HepG2 (cell line): ENCODE measurements around the gene ANXA9. TPM values are rescaled to one million over a fixed set of nuclear protein-coding genes. Genes with fewer than 3 reads are reported as not detected.

ENCODE experiments used
- FOXC1 ChIP-seq: sonication (generic); formaldehyde crosslinking; IDR thresholded peaks from 2 replicates; pipeline ENCODE4 v1.8.0; 2022; ENCODE audit warnings: mild to moderate bottlenecking, missing genetic modification reagents, borderline replicate concordance
- LCORL ChIP-seq, 2 experiments: fragments of 450-650 bp in 1 of 2; sonication (generic) in 1 of 2; formaldehyde crosslinking in 1 of 2; IDR thresholded peaks; 2 replicates each; pipeline versions ENCODE4 v1.5.0 to v1.6.1; 2017 to 2020; ENCODE audit warnings: antibody characterized with exemption in 1 of 2, missing genetic modification reagents in 1 of 2
- MEF2D ChIP-seq: sonication (generic); formaldehyde crosslinking; IDR thresholded peaks from 2 replicates; pipeline ENCODE4 v1.5.1; 2020; ENCODE audit warnings: mild to moderate bottlenecking, missing genetic modification reagents
- NR0B2 ChIP-seq: sonication (generic); formaldehyde crosslinking; IDR thresholded peaks from 2 replicates; pipeline ENCODE4 v1.4.0; 2020; ENCODE audit warnings: mild to moderate bottlenecking, missing genetic modification reagents
- SKI ChIP-seq: fragments of 450-650 bp; IDR thresholded peaks from one replicate; pipeline ENCODE4 v1.6.1; 2018; ENCODE audit warnings: mild to moderate bottlenecking; ENCODE audit not compliant: partially characterized antibody
- ZFP62 ChIP-seq: sonication (generic); formaldehyde crosslinking; IDR thresholded peaks from 2 replicates; pipeline ENCODE4 v1.4.0; 2020; ENCODE audit warnings: missing genetic modification reagents
- ZNF296 ChIP-seq: sonication (generic); formaldehyde crosslinking; conservative IDR thresholded peaks from 2 replicates; pipeline ENCODE4 v1.5.0; 2020; ENCODE audit warnings: mild to moderate bottlenecking, missing genetic modification reagents
- polyA plus RNA-seq, 8 experiments: library from polyadenylated mRNA; depleted of rRNA in 3 of 8; stranded (reverse) in 7 of 8; unstranded in 1 of 8; fragments of >200 nt; fragmentation: Illumina TruSeq in 4 of 8; extraction: Trizol in 4 of 8; gene quantifications; 2 replicates each; pipeline versions ENCODE4 v1.2.1 to v1.2.3, GENCODE V29; 2011 to 2016; ENCODE audit warnings: low read depth in 4 of 8, missing spikeins in 1 of 8, mixed read lengths in 1 of 8; ENCODE audit not compliant: insufficient read depth in 1 of 8
- total RNA-seq, 5 experiments: library from RNA; depleted of rRNA; stranded (reverse); fragments of >200 nt; fragmentation: Illumina TruSeq; extraction: Trizol; gene quantifications; 2 replicates each; pipeline ENCODE4 v1.2.3, GENCODE V29; 2016; ENCODE audit warnings: low read depth in 1 of 5
- TF ChIP-seq, protein P1 (sequence below): sonication (generic); formaldehyde crosslinking; IDR thresholded peaks from 2 replicates; pipeline ENCODE4 v1.5.0; 2020; ENCODE audit warnings: mild to moderate bottlenecking, missing genetic modification reagents, borderline replicate concordance
- TF ChIP-seq, protein P2 (sequence below): sonication (generic); formaldehyde crosslinking; IDR thresholded peaks from 2 replicates; pipeline ENCODE4 v1.4.0; 2020; ENCODE audit warnings: missing genetic modification reagents; ENCODE audit errors: not compliant biosample characterization
- TF ChIP-seq, protein P3 (sequence below): sonication (generic); formaldehyde crosslinking; IDR thresholded peaks from 2 replicates; pipeline ENCODE4 v1.8.1; 2023; ENCODE audit warnings: mild to moderate bottlenecking, moderate library complexity, missing genetic modification reagents

Gene ANXA9
- total and polyA plus RNA-seq, 2 of the 13 experiments (the other 11 are each of a cell fraction or from before 2014, with no cell fraction given): 13.3 to 23.9 TPM

- TF ChIP-seq, protein P1, sequence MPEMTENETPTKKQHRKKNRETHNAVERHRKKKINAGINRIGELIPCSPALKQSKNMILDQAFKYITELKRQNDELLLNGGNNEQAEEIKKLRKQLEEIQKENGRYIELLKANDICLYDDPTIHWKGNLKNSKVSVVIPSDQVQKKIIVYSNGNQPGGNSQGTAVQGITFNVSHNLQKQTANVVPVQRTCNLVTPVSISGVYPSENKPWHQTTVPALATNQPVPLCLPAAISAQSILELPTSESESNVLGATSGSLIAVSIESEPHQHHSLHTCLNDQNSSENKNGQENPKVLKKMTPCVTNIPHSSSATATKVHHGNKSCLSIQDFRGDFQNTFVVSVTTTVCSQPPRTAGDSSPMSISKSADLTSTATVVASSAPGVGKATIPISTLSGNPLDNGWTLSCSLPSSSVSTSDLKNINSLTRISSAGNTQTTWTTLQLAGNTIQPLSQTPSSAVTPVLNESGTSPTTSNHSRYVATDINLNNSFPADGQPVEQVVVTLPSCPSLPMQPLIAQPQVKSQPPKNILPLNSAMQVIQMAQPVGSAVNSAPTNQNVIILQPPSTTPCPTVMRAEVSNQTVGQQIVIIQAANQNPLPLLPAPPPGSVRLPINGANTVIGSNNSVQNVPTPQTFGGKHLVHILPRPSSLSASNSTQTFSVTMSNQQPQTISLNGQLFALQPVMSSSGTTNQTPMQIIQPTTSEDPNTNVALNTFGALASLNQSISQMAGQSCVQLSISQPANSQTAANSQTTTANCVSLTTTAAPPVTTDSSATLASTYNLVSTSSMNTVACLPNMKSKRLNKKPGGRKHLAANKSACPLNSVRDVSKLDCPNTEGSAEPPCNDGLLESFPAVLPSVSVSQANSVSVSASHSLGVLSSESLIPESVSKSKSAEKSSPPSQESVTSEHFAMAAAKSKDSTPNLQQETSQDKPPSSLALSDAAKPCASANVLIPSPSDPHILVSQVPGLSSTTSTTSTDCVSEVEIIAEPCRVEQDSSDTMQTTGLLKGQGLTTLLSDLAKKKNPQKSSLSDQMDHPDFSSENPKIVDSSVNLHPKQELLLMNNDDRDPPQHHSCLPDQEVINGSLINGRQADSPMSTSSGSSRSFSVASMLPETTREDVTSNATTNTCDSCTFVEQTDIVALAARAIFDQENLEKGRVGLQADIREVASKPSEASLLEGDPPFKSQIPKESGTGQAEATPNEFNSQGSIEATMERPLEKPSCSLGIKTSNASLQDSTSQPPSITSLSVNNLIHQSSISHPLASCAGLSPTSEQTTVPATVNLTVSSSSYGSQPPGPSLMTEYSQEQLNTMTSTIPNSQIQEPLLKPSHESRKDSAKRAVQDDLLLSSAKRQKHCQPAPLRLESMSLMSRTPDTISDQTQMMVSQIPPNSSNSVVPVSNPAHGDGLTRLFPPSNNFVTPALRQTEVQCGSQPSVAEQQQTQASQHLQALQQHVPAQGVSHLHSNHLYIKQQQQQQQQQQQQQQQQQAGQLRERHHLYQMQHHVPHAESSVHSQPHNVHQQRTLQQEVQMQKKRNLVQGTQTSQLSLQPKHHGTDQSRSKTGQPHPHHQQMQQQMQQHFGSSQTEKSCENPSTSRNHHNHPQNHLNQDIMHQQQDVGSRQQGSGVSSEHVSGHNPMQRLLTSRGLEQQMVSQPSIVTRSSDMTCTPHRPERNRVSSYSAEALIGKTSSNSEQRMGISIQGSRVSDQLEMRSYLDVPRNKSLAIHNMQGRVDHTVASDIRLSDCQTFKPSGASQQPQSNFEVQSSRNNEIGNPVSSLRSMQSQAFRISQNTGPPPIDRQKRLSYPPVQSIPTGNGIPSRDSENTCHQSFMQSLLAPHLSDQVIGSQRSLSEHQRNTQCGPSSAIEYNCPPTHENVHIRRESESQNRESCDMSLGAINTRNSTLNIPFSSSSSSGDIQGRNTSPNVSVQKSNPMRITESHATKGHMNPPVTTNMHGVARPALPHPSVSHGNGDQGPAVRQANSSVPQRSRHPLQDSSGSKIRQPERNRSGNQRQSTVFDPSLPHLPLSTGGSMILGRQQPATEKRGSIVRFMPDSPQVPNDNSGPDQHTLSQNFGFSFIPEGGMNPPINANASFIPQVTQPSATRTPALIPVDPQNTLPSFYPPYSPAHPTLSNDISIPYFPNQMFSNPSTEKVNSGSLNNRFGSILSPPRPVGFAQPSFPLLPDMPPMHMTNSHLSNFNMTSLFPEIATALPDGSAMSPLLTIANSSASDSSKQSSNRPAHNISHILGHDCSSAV: no peak
- TF ChIP-seq ZFP62 (CRISPR knock-in tag) (no peak), ZNF296 (CRISPR knock-in tag) (no peak), FOXC1 (CRISPR knock-in tag) (0 out of 2 replicates have a peak, but pooled peaks have one; percentile 65), SKI (peak; percentile 10), LCORL (IDR thresholded peaks at IDR 0.05) (no peak), LCORL (CRISPR knock-in tag; IDR thresholded peaks at IDR 0.05) (peak; percentile 31; the same call in 1 of the 2 replicates), MEF2D (CRISPR knock-in tag) (0 out of 2 replicates have a peak, but pooled peaks have one; percentile 30), NR0B2 (CRISPR knock-in tag) (no peak)
- TF ChIP-seq, protein P2, sequence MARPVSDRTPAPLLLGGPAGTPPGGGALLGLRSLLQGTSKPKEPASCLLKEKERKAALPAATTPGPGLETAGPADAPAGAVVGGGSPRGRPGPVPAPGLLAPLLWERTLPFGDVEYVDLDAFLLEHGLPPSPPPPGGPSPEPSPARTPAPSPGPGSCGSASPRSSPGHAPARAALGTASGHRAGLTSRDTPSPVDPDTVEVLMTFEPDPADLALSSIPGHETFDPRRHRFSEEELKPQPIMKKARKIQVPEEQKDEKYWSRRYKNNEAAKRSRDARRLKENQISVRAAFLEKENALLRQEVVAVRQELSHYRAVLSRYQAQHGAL: no peak
- TF ChIP-seq, protein P3, sequence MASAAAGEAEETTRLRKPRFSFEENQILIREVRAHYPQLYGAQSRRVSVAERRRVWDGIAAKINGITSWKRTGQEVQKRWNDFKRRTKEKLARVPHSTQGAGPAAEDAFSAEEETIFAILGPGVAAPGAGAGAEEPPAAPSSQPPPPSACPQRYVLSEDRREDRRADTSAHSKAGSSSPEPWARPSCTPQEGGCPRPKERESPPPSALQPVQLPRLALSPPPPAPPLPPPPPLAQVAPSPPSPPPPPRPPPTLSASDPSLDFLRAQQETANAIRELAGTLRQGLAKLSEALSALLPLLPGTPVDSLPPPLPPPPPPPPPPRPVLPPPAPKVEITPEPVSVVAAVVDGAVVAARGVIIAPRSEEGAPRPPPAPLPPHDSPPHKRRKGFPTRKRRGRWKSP (CRISPR knock-in tag): peak; percentile 57; the same call in 1 of the 2 replicates
Measured at GRCh38 chr1:151008244-151009205, 26.4 kb downstream of the ANXA9 start, which contains the start of gene PRUNE1 (continued).
